Measurements from ENCODE around the gene RASSF10. TPM values are rescaled to one million over a fixed set of nuclear protein-coding genes. Genes with fewer than 3 reads are reported as not detected.
A peak's percentile ranks its signal among the peaks of the same experiment; 100 is the strongest.

RASSF10 gene
- total RNA-seq, 1 experiment from 2014 or later, result 3.2 TPM

- TF ChIP-seq ZNF138 (CRISPR knock-in tag; conservative IDR thresholded peaks at IDR 0.05), result no peak
Observed at GRCh38 chr11:13039126-13039525, 30.0 kb downstream of the RASSF10 start (continued).

DNA sequence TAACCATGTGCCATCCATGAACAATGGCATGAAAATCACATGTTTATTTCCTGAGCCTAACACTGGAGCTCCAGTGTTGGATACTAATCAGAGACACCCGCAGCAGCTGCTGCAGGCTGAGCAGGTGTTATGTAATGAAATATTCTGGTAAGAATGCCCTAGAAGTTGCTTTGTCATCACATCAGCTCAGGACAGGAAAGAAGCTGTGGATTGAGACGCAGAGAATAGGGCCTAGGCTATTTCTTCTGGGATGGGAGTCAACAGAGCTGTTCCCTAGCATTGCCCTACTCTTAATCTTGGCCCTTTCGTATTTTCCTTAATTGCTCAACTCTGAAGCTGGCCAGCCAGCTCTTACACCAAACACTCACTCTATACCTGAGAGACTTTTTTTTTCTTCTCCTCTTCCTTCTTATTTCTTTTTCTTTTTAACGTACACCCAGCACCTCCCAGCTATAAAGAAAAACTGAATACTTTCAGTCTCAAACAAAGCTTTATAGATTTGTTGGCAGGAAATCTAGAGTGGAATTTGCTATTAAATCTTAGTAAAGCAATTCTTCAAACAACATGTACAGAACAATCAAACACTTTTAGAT lies 31.9 kb downstream of the RASSF10 start:
- H3K9me3 Mint-ChIP-seq, result no peaks in the 10 kb centered on the region
- no peak overlapping the region for H3K4me3 Mint-ChIP-seq
- H3K36me3 Mint-ChIP-seq, result no peaks in the 10 kb centered on the region
- H3K27ac Mint-ChIP-seq, result no peak overlapping the region
- peaks cover 8% of the 10 kb centered on the region for H3K4me1 Mint-ChIP-seq
- no peaks in the 10 kb centered on the region for H3K27me3 Mint-ChIP-seq (ENCODE audit: low read depth)
- ATAC-seq (no peak), DNase-seq (ENCODE audit: low spot score) (no peak)
- no peak for TF ChIP-seq TEAD1 (CRISPR knock-in tag; IDR thresholded peaks at IDR 0.05)
- no peak for TF ChIP-seq ATF1 (CRISPR knock-in tag; IDR thresholded peaks at IDR 0.05)
- no peak for TF ChIP-seq ESRRA (CRISPR knock-in tag; IDR thresholded peaks at IDR 0.05; ENCODE audit: borderline replicate concordance)
- TF ChIP-seq ELF4 (CRISPR knock-in tag; IDR thresholded peaks at IDR 0.05; ENCODE audit: low read depth), result no peak
- no peak for TF ChIP-seq ZNF317 (CRISPR knock-in tag; IDR thresholded peaks at IDR 0.05; ENCODE audit: borderline replicate concordance, low read depth)
- TF ChIP-seq KAT7 (CRISPR knock-in tag; IDR thresholded peaks at IDR 0.05; ENCODE audit: borderline replicate concordance), result no peak
- no peak for TF ChIP-seq FOXP1 (CRISPR knock-in tag; IDR thresholded peaks at IDR 0.05; ENCODE audit: borderline replicate concordance)
- TF ChIP-seq SMAD3 (CRISPR knock-in tag; IDR thresholded peaks at IDR 0.05; ENCODE audit: borderline replicate concordance), result no peak
- TF ChIP-seq HMGA2 (CRISPR knock-in tag; IDR thresholded peaks at IDR 0.05), result no peak
- TF ChIP-seq ATF6 (CRISPR knock-in tag; IDR thresholded peaks at IDR 0.05), result no peak
- no peak for TF ChIP-seq ZNF425 (CRISPR knock-in tag; conservative IDR thresholded peaks at IDR 0.05)
- TF ChIP-seq OVOL2 (CRISPR knock-in tag; IDR thresholded peaks at IDR 0.05; ENCODE audit: borderline replicate concordance), result no peak
- no peak for TF ChIP-seq NFATC4 (CRISPR knock-in tag; IDR thresholded peaks at IDR 0.05)
- no peak for TF ChIP-seq CREB1 (CRISPR knock-in tag; IDR thresholded peaks at IDR 0.05)
- TF ChIP-seq ZNF219 (CRISPR knock-in tag; IDR thresholded peaks at IDR 0.05; ENCODE audit: borderline replicate concordance), result no peak
- TF ChIP-seq ZNF138 (CRISPR knock-in tag; conservative IDR thresholded peaks at IDR 0.05), result no peak
- no peak for TF ChIP-seq ZNF671 (CRISPR knock-in tag; IDR thresholded peaks at IDR 0.05)
- no peak for TF ChIP-seq RORB (CRISPR knock-in tag; IDR thresholded peaks at IDR 0.05)
- TF ChIP-seq PRRX2 (CRISPR knock-in tag; IDR thresholded peaks at IDR 0.05), result no peak
- TF ChIP-seq, protein P1, sequence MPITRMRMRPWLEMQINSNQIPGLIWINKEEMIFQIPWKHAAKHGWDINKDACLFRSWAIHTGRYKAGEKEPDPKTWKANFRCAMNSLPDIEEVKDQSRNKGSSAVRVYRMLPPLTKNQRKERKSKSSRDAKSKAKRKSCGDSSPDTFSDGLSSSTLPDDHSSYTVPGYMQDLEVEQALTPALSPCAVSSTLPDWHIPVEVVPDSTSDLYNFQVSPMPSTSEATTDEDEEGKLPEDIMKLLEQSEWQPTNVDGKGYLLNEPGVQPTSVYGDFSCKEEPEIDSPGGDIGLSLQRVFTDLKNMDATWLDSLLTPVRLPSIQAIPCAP (CRISPR knock-in tag; IDR thresholded peaks at IDR 0.05), result no peak
- ChIA-PET POLR2A (no interaction called here), CTCF (no interaction called here)

GRCh38 chr11:13042873-13043342 lies 33.8 kb downstream of the RASSF10 start:
- Mint-ChIP-seq H3K4me1 (peaks cover 8% of the 10 kb centered on the region), H3K36me3 (no peaks in the 10 kb centered on the region), H3K27me3 (ENCODE audit: low read depth) (no peaks in the 10 kb centered on the region), H3K27ac (no peak overlapping the region), H3K9me3 (no peaks in the 10 kb centered on the region), H3K4me3 (no peak overlapping the region)
- DNase-seq (ENCODE audit: low spot score), result no peak
- POLR2A ChIA-PET, result no interaction called here
- ATAC-seq, result no peak; the same call in 1 of the 2 replicates
- 0 out of 2 replicates have a peak, but pooled peaks have one; percentile 31 for TF ChIP-seq GABPB1 (CRISPR knock-in tag; IDR thresholded peaks at IDR 0.05)
- no peak for TF ChIP-seq ZNF232 (CRISPR knock-in tag; IDR thresholded peaks at IDR 0.05)
- TF ChIP-seq NR3C1 (CRISPR knock-in tag; conservative IDR thresholded peaks at IDR 0.05; ENCODE audit: low read depth), result no peak
- no peak for TF ChIP-seq ZNF138 (CRISPR knock-in tag; conservative IDR thresholded peaks at IDR 0.05)
- CTCF ChIA-PET, result no interaction called here
